CD4-positive, alpha-beta memory T cell (primary cell): ENCODE results near the gene TYMP. TPM values are rescaled to one million over a fixed set of nuclear protein-coding genes. Genes with fewer than 3 reads are reported as not detected.
"Not testable (repeated sequence)": the region's sequence is repeated elsewhere in the genome, so short reads cannot be mapped to it uniquely, and the experiment has no call there.

Experiments
- CTCF ChIA-PET: fragments of 350-600 bp; sonication (Branson Sonifier 250); formaldehyde crosslinking; loops from one replicate; lab custom pipeline; 2021; ENCODE audit warnings: inconsistent platforms; ENCODE audit not compliant: partially characterized antibody; lab: Charles Lee
- POLR2A ChIA-PET: fragments of 350-600 bp; sonication (Branson Sonifier 250); formaldehyde crosslinking; loops from one replicate; lab custom pipeline; 2021; ENCODE audit not compliant: partially characterized antibody; lab: Charles Lee
- DNase-seq, 5 donors: peaks; one replicate each; pipeline versions ENCODE4 v3.0.0 to v3.0.0-alpha.2; 2020 to 2022; ENCODE audit warnings: mixed read lengths in 1 of 5
- H3K27ac ChIP-seq: one replicate; pipeline ENCODE4 v1.7.0; 2013; ENCODE audit warnings: low read depth, low read length
- H3K27me3 ChIP-seq: 2 replicates; pipeline ENCODE4 v1.7.0; 2013; ENCODE audit warnings: mild to moderate bottlenecking, low read length, moderate library complexity; ENCODE audit not compliant: insufficient read depth
- H3K36me3 ChIP-seq: 2 replicates; pipeline ENCODE4 v1.7.0; 2013; ENCODE audit warnings: mild to moderate bottlenecking, low read length, moderate library complexity; ENCODE audit not compliant: insufficient read depth
- H3K4me1 ChIP-seq: 2 replicates; pipeline ENCODE4 v1.7.0; 2013; ENCODE audit warnings: mild to moderate bottlenecking, low read length, moderate library complexity; ENCODE audit not compliant: insufficient read depth
- H3K4me3 ChIP-seq, 2 donors: one replicate each; pipeline ENCODE4 v1.7.0; 2013; ENCODE audit warnings: low read length in 2 of 2, mild to moderate bottlenecking in 1 of 2
- H3K9me3 ChIP-seq, 2 donors: one replicate each; pipeline ENCODE4 v1.7.0; 2013; ENCODE audit warnings: low read length in 2 of 2, control low read depth in 1 of 2; ENCODE audit not compliant: control insufficient read depth in 1 of 2
- H3K27ac Mint-ChIP-seq, 7 donors: one replicate each; pipeline ENCODE4 v1.8.0; 2020 to 2021; ENCODE audit warnings: mixed read lengths in 7 of 7, mild to moderate bottlenecking in 6 of 7, inconsistent platforms in 3 of 7, moderate library complexity in 3 of 7
- H3K27me3 Mint-ChIP-seq, 2 donors: one replicate each; pipeline ENCODE4 v1.8.0; 2020 to 2021; ENCODE audit warnings: mixed read lengths in 2 of 2
- H3K36me3 Mint-ChIP-seq, 2 donors: one replicate each; pipeline ENCODE4 v1.8.0; 2020 to 2021; ENCODE audit warnings: mixed read lengths in 2 of 2, inconsistent platforms in 1 of 2, mild to moderate bottlenecking in 1 of 2
- H3K4me1 Mint-ChIP-seq, 4 donors: one replicate each; pipeline ENCODE4 v1.8.0; 2020 to 2021; ENCODE audit warnings: mixed read lengths in 4 of 4, mild to moderate bottlenecking in 1 of 4
- H3K4me3 Mint-ChIP-seq, 8 donors: one replicate each; pipeline ENCODE4 v1.8.0; 2020 to 2021; ENCODE audit warnings: mixed read lengths in 8 of 8, mild to moderate bottlenecking in 7 of 8, moderate library complexity in 6 of 8, inconsistent platforms in 3 of 8
- H3K9me3 Mint-ChIP-seq, 8 donors: one replicate each; pipeline ENCODE4 v1.8.0; 2020 to 2021; ENCODE audit warnings: mixed read lengths in 8 of 8, mild to moderate bottlenecking in 5 of 8, inconsistent platforms in 3 of 8, moderate library complexity in 1 of 8
- intact Hi-C: fragments of 100-400 bp; cut with micrococcal nuclease; formaldehyde crosslinking; loops from one replicate; pipeline ENCODE4 v1.15.1; 2023
- polyA plus RNA-seq, 2 donors: library from polyadenylated mRNA; unstranded; fragments of 300-500 nt; fragmentation: Illumina TruSeq; gene quantifications; one replicate each; pipeline ENCODE4 v1.2.3, GENCODE V29; 2021
- total RNA-seq, 2 experiments: library from RNA; stranded (reverse); gene quantifications; one replicate each; pipeline ENCODE4 v1.2.3, GENCODE V29; 2021

Gene TYMP
- total and polyA plus RNA-seq, 4 experiments from 2014 or later: 15.7 to 30.9 (median 20.0) TPM

- Histone ChIP-seq H3K27ac (no peak overlapping the region), H3K9me3 (no peaks in the 10 kb centered on the region), H3K36me3 (peaks cover 45% of the 10 kb centered on the region), H3K4me1 (peaks cover 23% of the 10 kb centered on the region), H3K27me3 (no peaks in the 10 kb centered on the region), H3K4me3 (no peak overlapping the region)
- Mint-ChIP-seq H3K9me3 (no peaks in the 10 kb centered on the region), H3K4me3 (no peak overlapping the region), H3K36me3 (peaks cover 11 to 35% of the 10 kb centered on the region in 2 donors), H3K27ac (peak overlapping the region in 1 of 7 donors; percentile 12), H3K4me1 (peaks cover 12 to 21% (median 15%) of the 10 kb centered on the region in 4 donors), H3K27me3 (no peaks in the 10 kb centered on the region)
- intact Hi-C loops: no loop called here
- ChIA-PET POLR2A (interaction anchor here (1.0 to 1.7 kb wide), 5 partner anchors 8 to 40 kb away, joined by 4 to 7 read pairs (median 4); partner anchors contain the start of genes LMF2, NCAPH2 and SYCE3), CTCF (interaction anchor here (1.9 kb wide), 1 partner anchor 41 kb away, joined by 6 read pairs; the partner anchor contains the start of gene SYCE3)
- DNase-seq: no peak
Measured at GRCh38 chr22:50522208-50522805, 7.5 kb downstream of the TYMP start.

DNA sequence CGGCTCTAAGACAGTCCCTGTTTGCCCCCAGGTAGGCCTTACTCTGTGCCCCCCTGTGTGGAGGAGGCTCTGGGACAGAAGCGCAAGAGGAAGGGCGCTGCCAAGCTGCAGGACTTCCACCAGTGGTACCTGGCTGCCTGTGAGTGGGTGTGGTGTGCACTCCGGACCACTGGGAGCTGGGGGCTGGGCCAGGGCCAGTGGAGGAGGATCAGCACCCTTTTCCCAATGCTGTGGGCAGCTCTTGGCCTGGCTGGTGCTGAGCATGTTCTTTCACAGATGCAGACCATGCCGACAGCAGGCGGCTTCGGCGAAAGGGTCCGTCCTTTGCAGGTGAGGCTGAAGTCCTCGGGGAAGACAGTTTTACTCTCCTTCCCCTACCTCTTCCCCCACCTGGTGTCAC, 8.1 kb downstream of the TYMP start:
- no peaks in the 10 kb centered on the region for H3K9me3 ChIP-seq
- no peak overlapping the region for H3K4me3 Mint-ChIP-seq
- peaks cover 46% of the 10 kb centered on the region for H3K36me3 ChIP-seq
- H3K4me1 Mint-ChIP-seq: peaks cover 6 to 15% (median 9%) of the 10 kb centered on the region in 4 donors
- H3K27ac ChIP-seq: no peak overlapping the region
- no peaks in the 10 kb centered on the region for H3K9me3 Mint-ChIP-seq
- DNase-seq: no peak
- POLR2A ChIA-PET: interaction anchor here (1.2 to 1.7 kb wide), 2 partner anchors 14 to 41 kb away, joined by 4 to 5 read pairs; partner anchors contain the start of genes LMF2, NCAPH2 and SYCE3
- no peaks in the 10 kb centered on the region for H3K27me3 Mint-ChIP-seq
- CTCF ChIA-PET: interaction anchor here (1.9 kb wide), 1 partner anchor 41 kb away, joined by 6 read pairs; the partner anchor contains the start of gene SYCE3
- H3K36me3 Mint-ChIP-seq: peaks cover 15 to 38% of the 10 kb centered on the region in 2 donors
- no peaks in the 10 kb centered on the region for H3K27me3 ChIP-seq
- H3K27ac Mint-ChIP-seq: peak overlapping the region in 1 of 7 donors; percentile 12
- H3K4me1 ChIP-seq: peaks cover 17% of the 10 kb centered on the region
- intact Hi-C loops: no loop called here
- no peak overlapping the region for H3K4me3 ChIP-seq

DNA sequence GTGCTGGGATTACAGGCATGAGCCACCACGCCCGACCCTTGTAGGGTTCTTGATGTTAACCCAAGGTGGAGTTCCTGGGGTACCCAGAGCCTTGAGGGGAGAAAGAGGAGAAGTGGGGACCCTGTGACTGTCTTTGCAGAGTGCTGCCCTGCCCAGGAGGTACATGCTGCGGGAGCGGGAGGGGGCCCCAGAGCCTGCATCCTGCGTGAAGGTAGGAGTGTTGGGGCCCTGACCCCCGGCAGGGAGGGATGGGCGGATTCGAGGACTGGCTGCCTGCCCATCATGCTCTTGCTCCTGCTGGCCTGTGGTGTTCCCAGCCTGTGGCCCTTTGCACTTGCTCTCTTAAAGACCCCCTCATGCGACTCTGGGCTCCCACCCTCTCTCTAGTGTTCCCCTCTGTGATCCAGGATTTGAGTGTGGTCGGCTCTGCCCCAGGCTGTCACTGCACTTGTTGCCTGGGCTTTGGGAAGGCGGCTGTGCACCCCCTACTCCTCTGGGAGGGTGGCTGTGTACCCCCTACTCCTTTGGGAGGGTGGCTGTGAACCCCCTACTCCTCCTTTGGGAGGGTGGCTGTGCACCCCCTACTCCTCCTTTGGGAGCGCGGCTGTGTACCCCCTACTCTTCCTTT, 8.9 kb downstream of the TYMP start:
- Histone ChIP-seq H3K36me3 (peaks cover 46% of the 10 kb centered on the region), H3K4me3 (no peak overlapping the region), H3K27ac (no peak overlapping the region), H3K4me1 (peaks cover 14% of the 10 kb centered on the region), H3K27me3 (no peaks in the 10 kb centered on the region), H3K9me3 (no peaks in the 10 kb centered on the region)
- peaks cover 6 to 13% (median 7%) of the 10 kb centered on the region in 4 donors for H3K4me1 Mint-ChIP-seq
- peaks cover 15 to 43% of the 10 kb centered on the region in 2 donors for H3K36me3 Mint-ChIP-seq
- no peak overlapping the region for H3K4me3 Mint-ChIP-seq
- no peaks in the 10 kb centered on the region for H3K9me3 Mint-ChIP-seq
- no peaks in the 10 kb centered on the region for H3K27me3 Mint-ChIP-seq
- peak overlapping the region in 1 of 7 donors; percentile 86 for H3K27ac Mint-ChIP-seq
- intact Hi-C loops: no loop called here
- no peak for DNase-seq
- CTCF ChIA-PET: interaction anchor here (1.9 kb wide), 1 partner anchor 42 kb away, joined by 6 read pairs; the partner anchor contains the start of gene SYCE3
- POLR2A ChIA-PET: no interaction called here

- H3K9me3 Mint-ChIP-seq, POLR2A ChIA-PET, H3K4me3 Mint-ChIP-seq, DNase-seq, H3K27ac ChIP-seq, H3K9me3 ChIP-seq, H3K4me3 ChIP-seq, intact Hi-C loops, H3K27me3 ChIP-seq, H3K27me3 Mint-ChIP-seq: not testable (repeated sequence)
- H3K4me1 ChIP-seq: peaks cover 14% of the 10 kb centered on the region
- peaks cover 46% of the 10 kb centered on the region for H3K36me3 ChIP-seq
- CTCF ChIA-PET: interaction anchor here (0.8 kb wide), 1 partner anchor 46 kb away, joined by 3 read pairs; no protein-coding TSS in a partner anchor
- H3K36me3 Mint-ChIP-seq: peaks cover 15 to 40% of the 10 kb centered on the region in 2 donors
- peak overlapping the region in 2 of 7 donors; percentile 18 to 79 for H3K27ac Mint-ChIP-seq
- H3K4me1 Mint-ChIP-seq: peaks cover 8 to 13% (median 9%) of the 10 kb centered on the region in 4 donors
Measured at GRCh38 chr22:50520184-50520583, 9.6 kb downstream of the TYMP start.

DNA sequence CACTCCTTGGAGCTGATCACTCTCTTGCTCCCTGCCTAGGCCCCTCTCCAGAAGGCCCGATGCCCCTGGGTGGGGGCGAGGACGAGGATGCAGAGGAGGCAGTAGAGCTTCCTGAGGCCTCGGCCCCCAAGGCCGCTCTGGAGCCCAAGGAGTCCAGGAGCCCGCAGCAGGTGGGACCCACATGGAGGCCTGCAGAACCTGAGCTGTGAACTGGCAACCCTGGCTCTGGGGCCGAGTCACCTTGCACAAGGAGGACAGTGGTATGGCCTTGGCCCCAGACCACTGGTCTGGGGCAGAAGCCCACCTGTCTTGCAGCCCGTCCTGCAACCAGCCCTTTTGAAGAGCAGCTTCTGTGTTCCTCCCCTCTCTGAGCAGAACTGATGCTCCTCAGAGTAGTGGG, 10.7 kb downstream of the TYMP start:
- Histone ChIP-seq H3K4me1 (peaks cover 4% of the 10 kb centered on the region), H3K4me3 (no peak overlapping the region), H3K9me3 (no peaks in the 10 kb centered on the region), H3K27me3 (no peaks in the 10 kb centered on the region), H3K27ac (no peak overlapping the region), H3K36me3 (peaks cover 51% of the 10 kb centered on the region)
- ChIA-PET CTCF (interaction anchor here (1.0 kb wide), 1 partner anchor 21 kb away, joined by 3 read pairs; no protein-coding TSS in a partner anchor), POLR2A (no interaction called here)
- Mint-ChIP-seq H3K9me3 (no peaks in the 10 kb centered on the region), H3K4me3 (no peak overlapping the region), H3K27ac (peak overlapping the region in 1 of 7 donors; percentile 18), H3K4me1 (peaks cover 4 to 13% (median 7%) of the 10 kb centered on the region in 4 donors), H3K27me3 (no peaks in the 10 kb centered on the region), H3K36me3 (peaks cover 12 to 41% of the 10 kb centered on the region in 2 donors)
- no peak for DNase-seq
- intact Hi-C loops: no loop called here

DNA sequence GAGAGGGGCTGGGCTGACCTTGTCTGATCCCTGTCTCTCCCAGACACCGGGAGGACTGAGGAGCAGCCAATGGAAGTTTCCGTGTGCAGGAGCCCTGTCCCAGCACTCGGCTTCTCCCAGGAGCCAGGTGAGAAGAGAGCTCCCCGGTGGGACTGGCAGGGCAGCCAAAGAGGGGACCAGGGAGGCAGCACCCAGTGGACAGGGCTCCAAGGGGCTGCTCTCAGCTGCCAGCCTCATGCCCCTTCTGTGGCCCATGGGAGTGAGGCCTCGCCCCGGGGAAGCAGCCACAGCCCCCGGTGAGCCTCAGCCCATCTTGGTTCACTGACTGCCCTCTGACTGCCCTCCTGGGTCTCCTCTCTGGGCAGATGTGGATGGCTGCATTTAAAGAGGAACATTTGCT, 11.2 kb downstream of the TYMP start:
- no peaks in the 10 kb centered on the region for H3K9me3 ChIP-seq
- no peaks in the 10 kb centered on the region for H3K4me1 ChIP-seq
- intact Hi-C loops: no loop called here
- Mint-ChIP-seq H3K36me3 (peaks cover 12 to 41% of the 10 kb centered on the region in 2 donors), H3K4me3 (no peak overlapping the region), H3K9me3 (no peaks in the 10 kb centered on the region), H3K27ac (no peak overlapping the region), H3K4me1 (peaks cover 4 to 13% (median 7%) of the 10 kb centered on the region in 4 donors), H3K27me3 (no peaks in the 10 kb centered on the region)
- CTCF ChIA-PET: interaction anchor here (1.0 kb wide), 1 partner anchor 20 kb away, joined by 3 read pairs; no protein-coding TSS in a partner anchor
- DNase-seq: no peak
- POLR2A ChIA-PET: interaction anchor here (1.3 kb wide), 1 partner anchor 11 kb away, joined by 4 read pairs; the partner anchor contains the start of genes LMF2 and NCAPH2
- no peak overlapping the region for H3K27ac ChIP-seq
- H3K36me3 ChIP-seq: peaks cover 51% of the 10 kb centered on the region
- H3K27me3 ChIP-seq: no peaks in the 10 kb centered on the region
- no peak overlapping the region for H3K4me3 ChIP-seq
